GM20000 (cell line): ENCODE measurements around the gene SUN2.

Experiments
- DNase-seq: peaks from one replicate; pipeline ENCODE4 v3.0.0; 2012; ENCODE audit warnings: low spot score
- TF ChIP-seq, protein P1 (sequence below): IDR thresholded peaks from 2 replicates; pipeline ENCODE4 v1.5.1; 2012; ENCODE audit warnings: mild to moderate bottlenecking, control low read depth; ENCODE audit errors: extremely low read depth, missing control alignments

SUN2 gene

DNA sequence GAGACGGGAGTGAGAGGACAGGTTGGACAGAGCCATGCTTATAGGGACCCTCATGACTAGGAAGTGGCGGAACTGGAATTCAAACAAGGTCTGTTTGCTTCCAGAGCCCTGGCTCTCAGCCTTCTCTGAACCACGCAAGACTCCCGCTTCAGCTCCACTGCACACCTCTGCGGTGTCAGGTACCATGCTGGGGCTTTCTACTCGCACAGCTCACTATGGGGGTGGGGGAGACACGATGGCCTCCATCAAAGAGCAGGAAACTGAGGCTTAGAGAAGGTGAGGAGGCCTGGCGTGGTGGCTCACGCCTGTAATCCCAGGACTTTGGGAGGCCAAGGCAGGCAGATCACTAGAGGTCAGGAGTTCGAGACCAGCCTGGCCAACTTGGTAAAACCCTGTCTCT is 14.2 kb downstream of the SUN2 start:
- TF ChIP-seq, protein P1, sequence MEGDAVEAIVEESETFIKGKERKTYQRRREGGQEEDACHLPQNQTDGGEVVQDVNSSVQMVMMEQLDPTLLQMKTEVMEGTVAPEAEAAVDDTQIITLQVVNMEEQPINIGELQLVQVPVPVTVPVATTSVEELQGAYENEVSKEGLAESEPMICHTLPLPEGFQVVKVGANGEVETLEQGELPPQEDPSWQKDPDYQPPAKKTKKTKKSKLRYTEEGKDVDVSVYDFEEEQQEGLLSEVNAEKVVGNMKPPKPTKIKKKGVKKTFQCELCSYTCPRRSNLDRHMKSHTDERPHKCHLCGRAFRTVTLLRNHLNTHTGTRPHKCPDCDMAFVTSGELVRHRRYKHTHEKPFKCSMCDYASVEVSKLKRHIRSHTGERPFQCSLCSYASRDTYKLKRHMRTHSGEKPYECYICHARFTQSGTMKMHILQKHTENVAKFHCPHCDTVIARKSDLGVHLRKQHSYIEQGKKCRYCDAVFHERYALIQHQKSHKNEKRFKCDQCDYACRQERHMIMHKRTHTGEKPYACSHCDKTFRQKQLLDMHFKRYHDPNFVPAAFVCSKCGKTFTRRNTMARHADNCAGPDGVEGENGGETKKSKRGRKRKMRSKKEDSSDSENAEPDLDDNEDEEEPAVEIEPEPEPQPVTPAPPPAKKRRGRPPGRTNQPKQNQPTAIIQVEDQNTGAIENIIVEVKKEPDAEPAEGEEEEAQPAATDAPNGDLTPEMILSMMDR: no peak
- no peak for DNase-seq

DNA sequence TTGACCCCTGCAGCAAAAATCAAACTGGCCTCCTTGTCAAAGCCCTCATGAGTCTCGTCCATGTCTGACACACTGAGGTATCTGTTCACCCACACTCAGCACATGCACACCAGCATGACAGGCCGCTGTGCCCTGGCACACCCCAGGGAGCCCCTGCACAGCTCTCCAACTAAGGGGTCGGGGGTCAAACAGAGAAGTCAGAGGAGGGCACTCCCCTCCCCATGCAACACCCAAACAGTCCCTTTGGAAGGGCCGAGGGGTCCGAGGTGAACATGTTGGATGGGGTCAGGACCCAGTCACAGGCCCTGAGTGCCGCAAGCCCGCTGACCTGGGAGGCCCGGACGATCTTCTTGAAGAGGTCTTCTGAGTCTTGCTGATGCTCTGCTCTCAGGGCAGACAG is 14.6 kb downstream of the SUN2 start:
- TF ChIP-seq, protein P1: no peak

DNA sequence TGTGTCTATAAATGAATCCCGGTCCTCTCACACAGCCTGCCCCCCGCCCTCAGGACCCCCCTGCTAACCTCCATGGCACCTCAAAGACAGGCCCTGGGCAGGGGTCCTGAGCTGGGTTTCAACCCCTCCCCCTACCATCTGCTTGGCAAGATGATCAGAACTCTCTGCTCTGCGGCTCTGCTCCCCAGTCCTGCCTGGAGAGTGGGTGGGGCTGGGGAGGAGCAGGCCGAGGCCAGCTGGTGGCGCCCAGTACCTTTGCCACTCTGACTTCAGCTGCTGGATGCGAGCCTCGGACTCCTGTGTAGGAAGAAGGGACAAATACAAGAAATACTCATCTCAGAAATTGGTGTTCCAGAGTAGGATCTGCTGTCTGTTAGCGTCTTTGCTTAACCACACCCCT is 15.0 kb downstream of the SUN2 start:
- DNase-seq: no peak
- TF ChIP-seq, protein P1: no peak

More for the DNA sequence above, 14.6 kb downstream of the SUN2 start:
- no peak for DNase-seq

DNA sequence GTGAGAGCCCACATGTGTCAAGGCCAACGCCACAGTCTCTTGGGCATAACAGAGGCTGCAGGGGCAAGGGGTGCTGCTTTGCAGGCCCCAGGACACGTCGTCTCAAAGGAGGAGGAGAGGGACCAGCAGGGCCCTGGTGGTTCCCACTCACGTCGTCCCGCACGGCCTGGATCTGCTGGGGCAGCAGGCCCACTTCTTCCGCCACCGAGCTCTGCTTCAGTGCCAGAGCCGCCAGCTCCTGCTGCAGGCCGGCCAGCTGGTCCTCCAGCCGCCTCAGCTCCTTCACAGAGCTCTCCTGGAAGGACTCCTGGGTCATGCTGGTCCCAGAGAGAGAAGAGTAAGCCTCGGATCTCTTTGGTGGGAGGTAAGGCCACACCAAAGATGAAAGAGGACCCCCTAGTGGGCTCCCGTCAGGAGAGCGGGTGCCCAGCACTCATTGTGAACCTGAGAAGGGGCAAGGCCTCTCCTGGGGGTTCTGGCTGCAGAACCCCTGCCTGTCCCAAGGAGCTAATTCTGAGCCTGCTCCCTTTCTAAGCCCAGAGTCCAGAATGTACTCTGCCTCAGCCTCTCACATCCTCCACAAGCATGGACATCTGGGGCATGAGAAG is 15.6 kb downstream of the SUN2 start:
- TF ChIP-seq, protein P1: no peak
- no peak for DNase-seq

DNA sequence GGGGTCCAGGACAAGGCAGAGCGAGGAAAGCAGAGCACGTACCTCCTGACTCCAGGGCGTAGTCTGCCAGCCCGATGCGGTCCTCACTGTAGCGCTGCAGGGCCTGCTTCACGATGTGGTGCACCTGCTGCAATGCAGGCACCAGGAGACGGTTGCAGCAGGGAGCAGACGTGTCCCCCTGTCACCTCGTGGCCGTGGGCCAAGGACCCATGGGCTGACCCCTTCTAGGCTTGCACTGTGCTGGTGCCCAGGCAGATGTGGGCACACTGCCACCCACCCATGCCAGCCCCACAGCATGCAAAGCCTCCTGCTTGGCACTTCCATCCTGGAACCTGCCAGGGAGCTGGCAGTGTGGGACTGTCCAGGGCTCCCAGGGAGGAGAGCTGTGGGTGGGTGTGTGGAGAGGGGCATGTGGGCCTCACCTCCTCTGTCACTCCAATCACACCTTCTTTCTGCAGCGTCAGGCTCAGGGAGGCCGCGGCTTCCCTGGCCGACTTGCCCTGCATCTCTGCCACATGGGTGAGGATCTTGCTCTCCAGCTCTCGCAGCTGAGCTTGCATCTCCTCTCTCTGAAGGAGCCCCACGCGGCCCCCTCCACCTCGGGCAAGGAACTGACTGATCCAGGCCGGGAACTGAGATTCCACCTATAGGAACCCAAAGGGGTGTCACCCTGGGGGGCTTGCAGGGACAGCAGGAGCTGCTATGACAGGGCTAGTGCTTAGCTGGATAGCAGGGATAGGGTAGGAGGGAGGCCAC is 16.3 kb downstream of the SUN2 start:
- no peak for DNase-seq
- TF ChIP-seq, protein P1: no peak

DNA sequence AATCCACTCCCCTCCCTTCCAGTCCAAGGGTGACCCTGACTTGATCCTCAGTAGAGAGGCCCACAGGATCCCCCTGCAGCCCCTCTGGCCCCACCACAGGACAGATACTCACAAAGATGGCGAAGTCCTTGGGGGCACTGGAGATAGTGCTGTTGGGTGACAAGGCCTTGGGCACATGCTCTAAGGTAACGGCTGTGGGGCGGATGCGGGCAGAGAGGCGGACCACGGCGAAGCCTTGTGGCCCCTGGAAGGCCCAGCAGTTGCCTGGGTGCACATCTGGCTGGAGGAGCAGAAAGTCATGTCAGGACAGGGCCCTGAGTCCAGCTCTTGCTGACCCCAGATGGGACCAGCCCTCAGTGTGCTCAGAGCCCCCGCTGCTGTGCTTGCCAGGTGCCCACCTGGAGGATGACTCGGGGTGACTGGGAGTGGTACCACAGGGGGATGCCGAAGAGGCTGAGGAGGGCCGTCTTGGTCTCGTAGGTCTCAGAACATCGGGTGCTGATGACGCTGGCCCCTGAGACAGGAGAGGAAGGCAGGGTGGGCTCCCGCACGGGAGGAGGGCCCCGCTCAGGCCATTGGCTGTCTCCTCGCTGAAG is 17.2 kb downstream of the SUN2 start:
- TF ChIP-seq, protein P1: no peak

More for the DNA sequence above, 17.2 kb downstream of the SUN2 start:
- no peak for DNase-seq
